A673 (cell line): ENCODE measurements around the gene NAV2.

Source experiments
- EZH2 ChIP-seq: fragments of 200-600 bp; sonication (generic); IDR thresholded peaks from 2 replicates; pipeline ENCODE4 v1.6.1; 2017; ENCODE audit warnings: borderline replicate concordance, low read depth, mild to moderate bottlenecking, mixed read lengths, antibody characterized with exemption, low read length; ENCODE audit not compliant: poor library complexity, severe bottlenecking
- TF ChIP-seq, protein P1 (sequence below): fragments of 300-800, 200-600 bp; sonication (generic); conservative IDR thresholded peaks from 2 replicates; pipeline ENCODE4 v1.5.1; 2017; ENCODE audit warnings: low read depth, mild to moderate bottlenecking, antibody characterized with exemption, low read length, moderate library complexity, mixed read lengths

DNA sequence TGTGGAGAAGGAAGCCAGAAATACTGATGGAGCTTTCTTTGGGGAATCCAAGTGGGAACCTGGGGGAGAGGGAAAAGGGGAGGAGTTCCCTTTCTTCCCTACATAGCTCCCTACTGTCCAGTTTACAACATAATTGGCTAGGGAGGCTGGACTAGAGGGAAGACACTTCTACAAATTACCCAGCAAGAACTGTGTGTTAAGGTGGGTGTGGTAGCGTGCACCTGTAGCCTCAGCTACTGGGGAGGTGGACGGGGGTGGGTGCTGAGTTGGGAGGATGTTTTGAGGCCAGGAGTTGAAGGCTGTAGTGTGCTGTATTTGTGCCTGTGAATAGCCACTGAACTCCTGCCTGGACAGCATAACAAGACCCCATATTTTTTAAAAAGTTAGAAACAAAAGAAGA, 74.0 kb downstream of the NAV2 start:
- no peak for TF ChIP-seq EZH2
- TF ChIP-seq, protein P1, sequence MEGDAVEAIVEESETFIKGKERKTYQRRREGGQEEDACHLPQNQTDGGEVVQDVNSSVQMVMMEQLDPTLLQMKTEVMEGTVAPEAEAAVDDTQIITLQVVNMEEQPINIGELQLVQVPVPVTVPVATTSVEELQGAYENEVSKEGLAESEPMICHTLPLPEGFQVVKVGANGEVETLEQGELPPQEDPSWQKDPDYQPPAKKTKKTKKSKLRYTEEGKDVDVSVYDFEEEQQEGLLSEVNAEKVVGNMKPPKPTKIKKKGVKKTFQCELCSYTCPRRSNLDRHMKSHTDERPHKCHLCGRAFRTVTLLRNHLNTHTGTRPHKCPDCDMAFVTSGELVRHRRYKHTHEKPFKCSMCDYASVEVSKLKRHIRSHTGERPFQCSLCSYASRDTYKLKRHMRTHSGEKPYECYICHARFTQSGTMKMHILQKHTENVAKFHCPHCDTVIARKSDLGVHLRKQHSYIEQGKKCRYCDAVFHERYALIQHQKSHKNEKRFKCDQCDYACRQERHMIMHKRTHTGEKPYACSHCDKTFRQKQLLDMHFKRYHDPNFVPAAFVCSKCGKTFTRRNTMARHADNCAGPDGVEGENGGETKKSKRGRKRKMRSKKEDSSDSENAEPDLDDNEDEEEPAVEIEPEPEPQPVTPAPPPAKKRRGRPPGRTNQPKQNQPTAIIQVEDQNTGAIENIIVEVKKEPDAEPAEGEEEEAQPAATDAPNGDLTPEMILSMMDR = no peak
